KMS-11 (cell line): ENCODE measurements around the gene RCAN1.
A peak's percentile ranks its signal among the peaks of the same experiment; 100 is the strongest.

Source experiments
- H2AFZ ChIP-seq: fragments of 200-600 bp; sonication (generic); 2 replicates; pipeline ENCODE4 v1.6.1; 2016; ENCODE audit warnings: antibody characterized with exemption, mixed run types, low read depth
- H3K27ac ChIP-seq: fragments of 200-600 bp; sonication (generic); 2 replicates; pipeline ENCODE4 v1.6.1; 2016; ENCODE audit warnings: mild to moderate bottlenecking, mixed run types
- H3K27me3 ChIP-seq: fragments of 200-600 bp; sonication (generic); 2 replicates; pipeline ENCODE4 v1.6.1; 2017; ENCODE audit warnings: mild to moderate bottlenecking, low read depth, mixed run types, moderate library complexity; ENCODE audit not compliant: insufficient read depth
- H3K36me3 ChIP-seq: fragments of 200-600 bp; sonication (generic); 2 replicates; pipeline ENCODE4 v1.6.1; 2017; ENCODE audit warnings: mild to moderate bottlenecking, mixed run types; ENCODE audit not compliant: insufficient read depth
- H3K4me1 ChIP-seq: fragments of 200-600 bp; sonication (generic); 2 replicates; pipeline ENCODE4 v1.6.1; 2016; ENCODE audit warnings: mild to moderate bottlenecking, low read depth, mixed run types; ENCODE audit not compliant: poor library complexity, severe bottlenecking
- H3K4me2 ChIP-seq: fragments of 200-600 bp; sonication (generic); 2 replicates; pipeline ENCODE4 v1.7.0; 2016; ENCODE audit warnings: mild to moderate bottlenecking, mixed run types
- H3K4me3 ChIP-seq: fragments of 200-600 bp; sonication (generic); IDR thresholded peaks from 2 replicates; pipeline ENCODE4 v1.6.1; 2017; ENCODE audit warnings: low read depth, low read length, mixed read lengths; ENCODE audit not compliant: insufficient read depth
- H3K79me2 ChIP-seq: fragments of 200-600 bp; sonication (generic); 2 replicates; pipeline ENCODE4 v1.6.1; 2016; ENCODE audit warnings: low read depth, mixed run types; ENCODE audit not compliant: insufficient read depth
- H3K9ac ChIP-seq: fragments of 200-600 bp; sonication (generic); 2 replicates; pipeline ENCODE4 v1.6.1; 2016; ENCODE audit warnings: mild to moderate bottlenecking, mixed run types
- H4K20me1 ChIP-seq: fragments of 200-600 bp; sonication (generic); 2 replicates; pipeline ENCODE4 v1.6.1; 2016; ENCODE audit warnings: mild to moderate bottlenecking, mixed run types; ENCODE audit not compliant: insufficient read depth
- TF ChIP-seq, protein P1 (sequence below): fragments of 200-600 bp; sonication (generic); conservative IDR thresholded peaks from 2 replicates; pipeline ENCODE4 v1.6.1; 2017; ENCODE audit warnings: low read depth, mild to moderate bottlenecking, antibody characterized with exemption, low read length, moderate library complexity, mixed read lengths

The RCAN1 gene

DNA sequence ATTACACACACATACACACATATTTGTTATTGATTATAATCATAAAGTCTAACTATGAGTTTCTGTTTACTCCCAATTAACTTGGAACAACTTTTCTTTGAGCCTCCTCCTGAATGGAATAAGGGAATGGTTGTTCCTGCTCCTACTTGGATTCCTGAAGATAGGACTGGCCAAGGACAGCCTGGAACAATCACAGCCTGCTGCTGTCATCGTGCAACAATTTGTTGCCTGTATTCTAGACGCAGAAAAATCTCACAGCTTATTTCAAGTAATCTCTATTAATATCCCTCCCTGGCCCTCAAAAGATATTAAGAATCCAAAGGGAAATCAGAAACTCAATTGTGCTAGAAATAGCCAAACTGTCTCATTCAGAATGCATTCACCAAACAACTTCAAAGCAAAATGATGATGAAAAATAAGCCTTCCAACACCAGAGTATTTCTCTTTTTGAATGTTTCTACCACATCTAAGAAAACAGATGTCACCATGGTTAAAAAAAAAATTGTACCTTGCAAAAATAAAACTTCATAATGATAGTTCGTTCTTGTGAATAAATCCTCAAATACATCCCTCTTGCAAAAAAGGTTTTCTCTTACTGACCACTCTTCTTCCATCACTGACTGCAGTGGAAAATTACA is 30.9 kb downstream of the RCAN1 start:
- no peaks in the 10 kb centered on the region for H3K79me2 ChIP-seq

DNA sequence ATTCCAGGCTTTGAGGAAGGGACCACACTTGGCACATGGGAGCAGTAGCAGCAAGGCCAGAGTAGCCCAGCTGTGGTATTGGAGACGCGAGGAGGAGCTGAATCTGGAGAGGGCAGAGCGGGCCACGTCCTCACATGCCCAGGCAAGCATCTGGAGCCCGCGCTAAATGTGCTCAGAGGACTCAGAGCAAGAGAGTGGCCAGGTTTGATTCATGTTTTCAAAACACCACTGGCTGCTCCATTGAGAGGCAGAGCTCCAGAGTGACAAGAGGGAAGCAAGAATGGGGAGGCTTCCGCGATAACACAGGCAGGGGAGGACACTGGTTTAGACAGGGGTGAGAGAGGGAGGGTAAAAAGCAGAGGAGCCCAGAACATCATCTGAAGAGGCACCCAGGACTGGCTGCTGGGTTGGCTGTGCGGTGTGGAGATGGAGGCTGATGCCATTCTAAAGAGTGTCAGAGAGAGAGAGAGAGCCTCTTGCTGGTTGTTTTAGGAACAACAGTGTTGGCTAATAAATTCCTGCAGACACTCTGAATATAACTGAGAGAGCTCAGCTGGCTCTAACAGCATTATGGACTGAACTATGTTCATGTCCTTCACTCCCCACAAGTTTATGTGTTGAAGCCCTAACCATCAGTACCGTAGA is 32.3 kb downstream of the RCAN1 start:
- TF ChIP-seq, protein P1, sequence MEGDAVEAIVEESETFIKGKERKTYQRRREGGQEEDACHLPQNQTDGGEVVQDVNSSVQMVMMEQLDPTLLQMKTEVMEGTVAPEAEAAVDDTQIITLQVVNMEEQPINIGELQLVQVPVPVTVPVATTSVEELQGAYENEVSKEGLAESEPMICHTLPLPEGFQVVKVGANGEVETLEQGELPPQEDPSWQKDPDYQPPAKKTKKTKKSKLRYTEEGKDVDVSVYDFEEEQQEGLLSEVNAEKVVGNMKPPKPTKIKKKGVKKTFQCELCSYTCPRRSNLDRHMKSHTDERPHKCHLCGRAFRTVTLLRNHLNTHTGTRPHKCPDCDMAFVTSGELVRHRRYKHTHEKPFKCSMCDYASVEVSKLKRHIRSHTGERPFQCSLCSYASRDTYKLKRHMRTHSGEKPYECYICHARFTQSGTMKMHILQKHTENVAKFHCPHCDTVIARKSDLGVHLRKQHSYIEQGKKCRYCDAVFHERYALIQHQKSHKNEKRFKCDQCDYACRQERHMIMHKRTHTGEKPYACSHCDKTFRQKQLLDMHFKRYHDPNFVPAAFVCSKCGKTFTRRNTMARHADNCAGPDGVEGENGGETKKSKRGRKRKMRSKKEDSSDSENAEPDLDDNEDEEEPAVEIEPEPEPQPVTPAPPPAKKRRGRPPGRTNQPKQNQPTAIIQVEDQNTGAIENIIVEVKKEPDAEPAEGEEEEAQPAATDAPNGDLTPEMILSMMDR, result 0 out of 2 replicates have a peak, but pooled peaks have one; percentile 22
- Histone ChIP-seq H3K27me3 (no peaks in the 10 kb centered on the region), H2AFZ (no peak overlapping the region), H3K4me2 (no peak overlapping the region), H3K4me3 (no peak overlapping the region), H3K27ac (no peak overlapping the region), H3K9ac (no peak overlapping the region), H3K79me2 (no peaks in the 10 kb centered on the region), H3K4me1 (no peaks in the 10 kb centered on the region), H3K36me3 (no peaks in the 10 kb centered on the region), H4K20me1 (no peaks in the 10 kb centered on the region)

More for the DNA sequence above, 30.9 kb downstream of the RCAN1 start:
- Histone ChIP-seq H3K27ac (no peak overlapping the region), H2AFZ (no peak overlapping the region), H3K4me1 (no peaks in the 10 kb centered on the region), H4K20me1 (no peaks in the 10 kb centered on the region), H3K36me3 (no peaks in the 10 kb centered on the region), H3K27me3 (no peaks in the 10 kb centered on the region), H3K4me3 (no peak overlapping the region), H3K9ac (no peak overlapping the region), H3K4me2 (no peak overlapping the region)
- TF ChIP-seq, protein P1, result no peak

DNA sequence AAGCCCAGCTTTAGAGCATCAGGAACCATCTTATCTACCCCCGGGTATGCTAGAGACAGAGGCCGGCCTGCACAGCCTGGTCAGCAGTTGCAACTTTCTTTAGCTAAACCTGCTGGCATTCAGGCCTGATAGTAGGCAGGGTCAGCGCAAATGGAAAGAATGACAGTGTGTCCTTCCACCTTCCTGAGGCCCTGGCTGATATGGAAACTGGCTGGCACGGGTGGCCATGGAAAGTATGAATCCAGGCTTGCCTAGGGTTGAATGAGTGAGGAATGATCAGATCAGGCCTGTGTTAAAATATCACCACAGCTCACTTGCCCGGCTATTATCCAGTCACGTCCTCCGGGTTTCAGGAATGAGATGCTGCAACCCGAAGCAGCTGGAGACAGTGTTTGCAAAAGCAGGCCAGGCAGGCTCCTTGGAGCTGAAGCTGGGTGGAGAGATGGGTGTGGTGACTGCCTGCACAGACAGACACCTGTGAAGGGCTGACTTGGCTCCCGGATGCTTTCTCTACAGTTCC is 34.7 kb downstream of the RCAN1 start:
- Histone ChIP-seq H3K27me3 (no peaks in the 10 kb centered on the region), H3K79me2 (no peaks in the 10 kb centered on the region), H3K36me3 (no peaks in the 10 kb centered on the region), H3K27ac (no peak overlapping the region), H2AFZ (no peak overlapping the region), H3K4me1 (no peaks in the 10 kb centered on the region), H4K20me1 (no peaks in the 10 kb centered on the region), H3K4me2 (no peak overlapping the region), H3K4me3 (no peak overlapping the region), H3K9ac (no peak overlapping the region)
- TF ChIP-seq, protein P1, result no peak

DNA sequence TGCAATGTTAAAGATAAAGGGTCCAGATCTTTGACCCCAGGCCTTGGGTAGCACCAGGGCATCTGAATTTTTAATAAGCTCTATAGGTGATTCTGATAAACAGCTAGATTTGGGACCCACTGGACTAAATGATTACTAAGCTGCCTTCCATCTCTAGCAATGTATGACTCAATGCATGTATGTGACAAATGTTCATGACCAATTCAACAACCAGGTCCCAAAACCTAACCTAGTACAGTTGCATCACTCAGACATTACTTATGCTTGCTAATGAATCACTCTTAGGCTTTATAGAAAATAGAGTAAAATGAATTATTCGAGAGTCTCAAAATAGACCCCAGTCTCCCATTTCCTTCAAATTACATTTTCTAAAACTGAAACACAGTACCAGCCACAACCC is 35.5 kb downstream of the RCAN1 start:
- H3K27me3 ChIP-seq, result no peaks in the 10 kb centered on the region
- no peaks in the 10 kb centered on the region for H3K36me3 ChIP-seq
- no peaks in the 10 kb centered on the region for H4K20me1 ChIP-seq
- no peak overlapping the region for H3K9ac ChIP-seq
- no peak overlapping the region for H3K27ac ChIP-seq
- no peak overlapping the region for H3K4me3 ChIP-seq
- H2AFZ ChIP-seq, result no peak overlapping the region
- TF ChIP-seq, protein P1, result no peak
- H3K4me1 ChIP-seq, result no peaks in the 10 kb centered on the region
- no peak overlapping the region for H3K4me2 ChIP-seq
- no peaks in the 10 kb centered on the region for H3K79me2 ChIP-seq
